ENCODE data around the gene TP53BP2.

- TF ChIP-seq CTCF (IDR thresholded peaks at IDR 0.05), result no peak
- TF ChIP-seq POLR2A (IDR thresholded peaks at IDR 0.05; ENCODE audit: low read depth), result no peak
These were observed 1.6 kb downstream of the TP53BP2 start for GRCh38 chr1:223843934-223844786.
